ENCODE data around the gene CSN1S1.

CSN1S1 gene

DNA sequence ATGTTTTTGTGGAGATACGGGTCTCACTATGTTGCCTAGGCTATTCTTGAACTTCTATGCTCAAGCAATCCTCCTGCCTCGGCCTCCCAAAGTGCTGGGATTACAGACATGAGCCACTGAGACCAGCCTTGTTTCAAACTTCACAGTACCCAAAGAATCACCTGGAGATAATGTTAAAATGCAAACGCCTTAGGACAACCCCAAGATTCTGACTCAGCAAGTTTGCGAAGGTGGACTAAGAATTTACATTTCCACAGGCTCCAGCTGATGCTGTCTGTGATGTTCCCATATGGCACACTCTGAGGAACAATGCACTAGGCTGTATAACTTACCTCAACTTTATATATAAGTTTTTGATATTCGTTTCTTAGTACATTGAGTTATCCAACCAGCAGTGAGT, 63.9 kb downstream of the CSN1S1 start:
- no peak for DNase-seq

DNA sequence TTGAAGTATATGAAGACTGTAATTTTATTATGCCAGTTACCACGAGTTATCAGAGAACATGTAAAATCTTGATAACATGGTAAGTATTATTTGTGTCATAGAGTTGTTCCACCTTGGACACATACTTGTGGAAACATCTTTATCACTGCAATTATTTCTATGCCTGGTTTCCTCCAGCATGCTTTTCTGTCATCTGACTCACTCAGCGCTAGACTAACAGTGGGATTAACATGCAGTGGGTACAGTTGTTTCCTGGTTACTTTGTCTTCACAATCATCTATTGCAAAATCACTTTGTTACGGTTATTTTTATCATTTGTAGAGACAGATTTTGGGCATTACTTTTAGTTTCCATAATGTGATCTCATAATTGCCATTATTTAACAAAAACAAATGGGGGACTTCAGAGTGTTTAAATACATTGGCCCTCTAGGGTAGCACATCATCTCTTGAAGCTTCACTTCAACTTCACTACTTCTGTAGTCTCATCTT, 64.7 kb downstream of the CSN1S1 start, which contains the start of gene STATH:
TSS of gene STATH (plus strand) at position 441 of the 491 bp plus-strand sequence. CDS start 2,472 bp downstream, outside the sequence.
- DNase-seq, result no peak

Measured in SHP77 (cell line).